ENCODE results near the gene METTL2B.

METTL2B gene

GRCh38 chr7:128476402-128477335, at the start of gene METTL2B:
TSS of gene METTL2B (plus strand) at chr7:128476748. CDS start at chr7:128476766, 18 bp downstream.
- peak; percentile 84 to 90 for DNase-seq

DNA sequence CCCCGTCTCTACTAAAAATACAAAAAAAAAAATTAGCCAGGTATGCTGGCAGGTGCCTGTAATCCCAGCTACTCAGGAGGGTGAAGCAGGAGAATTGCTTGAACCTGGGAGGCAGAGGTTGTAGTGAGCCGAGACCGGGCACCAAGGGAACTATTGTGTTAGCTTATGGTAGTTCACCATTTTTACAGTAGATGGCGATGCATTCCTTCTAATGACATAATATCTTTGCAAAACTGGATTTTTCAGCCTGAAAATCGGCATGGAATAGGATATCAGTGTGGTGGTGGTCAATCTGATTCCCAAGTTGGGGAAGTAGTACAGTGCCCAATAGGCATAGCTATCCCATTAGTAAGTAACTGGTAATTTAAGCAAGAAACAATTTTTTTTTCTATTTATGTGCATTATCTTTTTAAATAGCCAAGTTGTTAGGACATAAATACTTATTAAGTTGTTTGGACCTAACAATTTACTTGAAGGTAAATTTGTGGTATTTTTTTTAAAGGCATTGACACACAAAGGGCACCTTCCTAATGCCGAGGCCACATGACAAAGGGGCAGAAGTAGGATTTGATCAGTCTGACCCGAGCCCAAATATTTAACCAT, 49.2 kb upstream of the METTL2B start:
- DNase-seq: peak in 1 of 2 experiments; percentile 44

DNA sequence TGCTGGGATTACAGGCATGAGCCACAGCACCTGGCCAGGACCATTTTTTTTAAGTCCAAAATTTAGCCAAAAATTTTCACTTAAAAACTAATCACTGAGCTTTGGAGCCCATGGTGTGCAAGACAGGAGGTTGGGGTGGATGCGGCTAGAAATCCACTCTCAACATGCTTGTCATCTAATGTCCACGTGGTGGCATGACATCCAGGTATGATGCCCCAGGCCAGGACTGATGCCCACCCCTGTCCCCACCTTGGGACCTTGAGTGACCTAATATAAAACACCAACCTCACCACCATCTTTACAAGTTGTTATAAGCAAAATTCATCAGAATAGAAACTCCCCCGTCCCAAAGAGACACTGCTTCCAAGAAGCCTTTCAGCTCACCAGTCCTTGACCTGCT, 46.3 kb upstream of the METTL2B start:
- no peak for DNase-seq

DNA sequence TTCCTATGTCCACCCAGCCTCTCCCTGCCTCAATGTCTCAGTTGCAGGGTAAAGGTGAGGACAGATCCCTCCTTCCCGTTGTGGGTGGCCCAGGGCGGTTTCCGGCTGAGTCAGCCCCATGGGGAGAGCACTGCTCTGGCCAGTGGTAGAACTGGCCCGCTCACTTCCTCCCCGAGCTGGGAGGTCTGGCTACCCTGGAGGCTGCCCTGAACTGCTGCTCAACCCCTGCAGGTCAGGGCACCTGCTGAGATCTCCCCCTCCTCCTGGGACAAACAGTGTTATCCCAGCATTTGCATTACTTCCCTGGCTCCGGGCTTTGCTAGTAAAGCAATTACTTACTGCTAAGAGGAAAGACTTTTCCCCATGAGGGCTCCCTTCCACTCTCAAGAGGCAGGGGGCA, 45.3 kb upstream of the METTL2B start:
- DNase-seq: no peak

DNA sequence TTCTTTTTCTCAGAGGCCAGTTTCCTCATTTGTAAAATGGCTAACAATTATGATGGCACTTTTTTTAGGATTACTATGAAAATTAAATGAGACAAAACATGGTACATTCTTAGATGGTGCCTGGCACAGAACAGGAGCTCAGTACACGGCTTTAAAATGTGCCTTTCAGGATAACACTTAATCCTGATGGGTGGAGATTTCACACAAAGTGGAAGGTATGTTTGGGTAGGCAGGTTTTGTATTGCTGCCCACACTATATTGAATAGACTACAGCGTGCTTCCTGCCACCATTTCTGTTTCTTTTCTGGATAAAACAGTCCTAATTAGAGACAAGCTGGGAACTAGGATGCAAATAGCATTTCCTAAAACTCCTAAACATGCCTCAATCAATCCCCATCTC, 44.8 kb upstream of the METTL2B start:
- no peak for DNase-seq

- DNase-seq: no peak
Measured at GRCh38 chr7:128434413-128435326, 41.9 kb upstream of the METTL2B start.

DNA sequence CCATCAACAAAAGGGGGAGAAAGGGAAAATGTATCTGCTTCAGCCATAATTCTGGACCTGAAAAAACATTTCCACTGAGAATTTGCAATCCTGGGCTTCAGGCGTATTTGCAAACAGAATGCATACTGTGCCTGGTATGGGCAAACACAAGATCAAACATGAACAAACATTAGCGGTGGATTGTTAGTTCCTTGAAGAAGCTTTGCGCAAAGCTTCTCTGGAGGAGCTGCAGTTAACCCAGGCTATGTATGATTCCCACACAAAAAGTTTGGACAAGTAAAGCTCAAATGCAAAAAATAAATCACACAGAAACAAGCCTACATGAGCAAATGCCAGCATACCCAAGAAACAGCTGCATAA, 41.2 kb upstream of the METTL2B start:
- DNase-seq: no peak

- no peak for DNase-seq
Measured at GRCh38 chr7:128437426-128438332, 38.9 kb upstream of the METTL2B start.

- DNase-seq: no peak
Measured at GRCh38 chr7:128442356-128442755, 34.2 kb upstream of the METTL2B start.

- DNase-seq: no peak
Measured at GRCh38 chr7:128443831-128444600, 32.5 kb upstream of the METTL2B start.

DNA sequence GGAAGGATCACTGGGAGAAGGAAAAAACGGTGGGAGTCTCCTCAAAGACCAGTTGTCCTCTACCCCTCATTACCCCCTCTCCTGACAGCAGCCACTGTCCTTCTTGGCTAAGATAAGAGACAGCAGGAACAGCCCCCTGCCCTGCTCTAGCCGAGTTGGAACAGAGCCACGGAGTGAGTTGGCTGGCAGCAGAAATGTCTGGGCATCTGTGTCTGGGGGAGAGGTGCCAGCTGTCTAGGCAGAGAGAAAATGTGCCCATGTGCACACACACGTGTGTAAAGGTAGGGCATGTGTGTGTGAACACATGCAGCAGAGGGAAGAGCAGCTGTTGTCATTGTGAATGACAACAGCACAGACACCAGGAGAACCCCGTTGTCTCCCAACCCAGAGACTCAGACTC, 30.2 kb upstream of the METTL2B start:
- no peak for DNase-seq

DNA sequence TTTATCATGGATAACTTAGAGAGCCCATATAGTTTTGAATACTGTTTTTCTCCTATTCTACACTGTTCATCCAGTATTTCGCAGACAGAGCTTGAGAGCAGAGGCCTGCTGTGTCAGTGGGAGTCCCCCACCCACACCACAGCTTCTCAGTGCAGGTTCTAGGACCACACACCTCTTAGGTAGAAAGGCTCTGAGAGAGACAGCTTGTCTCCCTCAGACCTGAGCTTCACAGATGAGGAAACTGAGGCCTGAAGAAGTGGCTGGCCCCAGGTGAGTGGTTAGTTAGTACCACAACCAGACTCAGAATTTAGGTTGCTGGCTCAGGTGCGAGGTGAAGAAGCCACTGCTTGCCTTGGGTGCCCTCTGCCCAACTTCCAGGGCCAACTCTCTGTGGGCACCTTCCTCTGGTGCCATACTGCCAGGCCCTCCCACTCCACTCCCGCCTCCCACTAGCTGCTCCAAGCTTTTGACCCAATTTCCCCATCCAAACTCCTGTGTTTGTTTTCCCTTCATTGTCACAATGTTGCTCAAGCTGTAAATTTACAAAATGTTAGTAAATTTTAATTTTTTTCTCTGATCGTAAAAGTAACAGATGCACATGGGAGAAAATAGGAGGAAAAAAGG, 28.5 kb upstream of the METTL2B start:
- DNase-seq: no peak

GRCh38 chr7:128448751-128449302, 27.7 kb upstream of the METTL2B start:
- no peak for DNase-seq

- no peak for DNase-seq
Measured at GRCh38 chr7:128450409-128450808, 26.1 kb upstream of the METTL2B start.

DNA sequence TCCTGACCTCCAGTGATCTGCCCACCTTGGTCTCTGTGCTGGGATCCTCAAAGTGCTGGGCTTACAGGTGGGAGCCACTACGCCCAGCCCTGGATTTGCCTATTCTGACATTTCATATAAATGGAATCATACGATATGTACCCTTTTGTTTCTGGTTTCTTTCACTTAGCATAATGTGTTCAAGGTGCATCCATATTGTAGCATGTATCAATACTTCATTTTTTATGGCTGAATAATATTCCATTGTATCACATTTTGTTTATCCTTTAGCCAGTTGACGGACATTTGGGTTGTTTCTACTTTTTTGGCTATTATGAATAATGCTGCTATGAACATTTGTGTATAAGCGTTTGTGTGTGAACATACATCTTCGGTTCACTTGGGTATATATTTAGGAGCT, 25.6 kb upstream of the METTL2B start:
- DNase-seq: no peak

GRCh38 chr7:128452552-128452951, 24.0 kb upstream of the METTL2B start:
- no peak for DNase-seq

GRCh38 chr7:128453836-128454804, 22.4 kb upstream of the METTL2B start:
- DNase-seq: no peak

- DNase-seq: no peak
Measured at GRCh38 chr7:128454808-128455542, 21.6 kb upstream of the METTL2B start.

All from NCI-H187 (cell line).